Activated naive CD8-positive, alpha-beta T cell treated with anti-CD3 and anti-CD28 coated beads, Interleukin-2, amount 10 ng/mL, durations not matched to agents 7 days and 5 days (primary cell): Measurements from ENCODE around the gene KRTAP1-4. TPM values are rescaled to one million over a fixed set of nuclear protein-coding genes. Genes with fewer than 3 reads are reported as not detected.

Experiments
- ATAC-seq: fragments of 150-1000 bp; cut with Tn5 transposase; one replicate; pipeline ENCODE4 v1.10.0; 2021; ENCODE audit warnings: low read depth, moderate library complexity
- POLR2A ChIA-PET: fragments of 350-600 bp; sonication (Branson Sonifier 250); formaldehyde crosslinking; loops from one replicate; lab custom pipeline; 2021; ENCODE audit warnings: antibody characterized with exemption; lab: Charles Lee
- DNase-seq: peaks from one replicate; pipeline ENCODE4 v3.0.0; 2021
- H3K27ac Mint-ChIP-seq: one replicate; pipeline ENCODE4 v1.8.0; 2022; ENCODE audit warnings: mild to moderate bottlenecking, mixed read lengths
- H3K27me3 Mint-ChIP-seq: one replicate; pipeline ENCODE4 v1.8.0; 2022; ENCODE audit warnings: mild to moderate bottlenecking, moderate library complexity, mixed read lengths
- H3K36me3 Mint-ChIP-seq: one replicate; pipeline ENCODE4 v1.8.0; 2021; ENCODE audit warnings: mild to moderate bottlenecking, mixed read lengths
- H3K4me1 Mint-ChIP-seq: one replicate; pipeline ENCODE4 v1.8.0; 2021; ENCODE audit warnings: mixed read lengths
- H3K4me3 Mint-ChIP-seq: one replicate; pipeline ENCODE4 v1.8.0; 2022; ENCODE audit warnings: mild to moderate bottlenecking, moderate library complexity, mixed read lengths
- H3K9me3 Mint-ChIP-seq: one replicate; pipeline ENCODE4 v1.8.0; 2021; ENCODE audit warnings: mixed read lengths
- total RNA-seq, 2 experiments: library from RNA; stranded (reverse); gene quantifications; one replicate each; pipeline ENCODE4 v1.2.3, GENCODE V29; 2021

The KRTAP1-4 gene
- total RNA-seq, 2 experiments from 2014 or later, result not detected

- H3K27ac Mint-ChIP-seq, result no peak within 1 kb of the TSS
- H3K4me3 Mint-ChIP-seq, result no peak within 1 kb of the TSS
- no peaks in the 10 kb centered on the region for H3K4me1 Mint-ChIP-seq
- ATAC-seq (no peak), DNase-seq (no peak)
- POLR2A ChIA-PET, result no interaction called here
- no peaks in the 10 kb centered on the region for H3K36me3 Mint-ChIP-seq
- no peaks in the 10 kb centered on the region for H3K9me3 Mint-ChIP-seq
- peaks cover 19% of the 10 kb centered on the region for H3K27me3 Mint-ChIP-seq
Measured at GRCh38 chr17:40984226-40984625, 45.8 kb downstream of the KRTAP1-4 start, which contains the start of gene KRT40. Gene KRT40, minus strand, starts transcription at chr17:40984326. Its CDS starts 53 bp downstream, at chr17:40984273.

GRCh38 chr17:40981115-40981514 is 48.9 kb downstream of the KRTAP1-4 start:
- H3K9me3 Mint-ChIP-seq, result no peaks in the 10 kb centered on the region
- H3K27me3 Mint-ChIP-seq, result peaks cover 17% of the 10 kb centered on the region
- POLR2A ChIA-PET, result no interaction called here
- H3K27ac Mint-ChIP-seq, result no peak overlapping the region
- no peaks in the 10 kb centered on the region for H3K4me1 Mint-ChIP-seq
- no peak for ATAC-seq
- H3K4me3 Mint-ChIP-seq, result no peak overlapping the region
- H3K36me3 Mint-ChIP-seq, result no peaks in the 10 kb centered on the region
- no peak for DNase-seq

- no peaks in the 10 kb centered on the region for H3K9me3 Mint-ChIP-seq
- H3K36me3 Mint-ChIP-seq, result no peaks in the 10 kb centered on the region
- H3K27me3 Mint-ChIP-seq, result peaks cover 14% of the 10 kb centered on the region
- ATAC-seq, result no peak
- H3K4me3 Mint-ChIP-seq, result no peak overlapping the region
- H3K27ac Mint-ChIP-seq, result no peak overlapping the region
- no peaks in the 10 kb centered on the region for H3K4me1 Mint-ChIP-seq
- no peak for DNase-seq
- POLR2A ChIA-PET, result no interaction called here
Measured at GRCh38 chr17:40980596-40980995, 49.4 kb downstream of the KRTAP1-4 start.

- Mint-ChIP-seq H3K27ac (no peak overlapping the region), H3K9me3 (no peaks in the 10 kb centered on the region), H3K27me3 (peaks cover 14% of the 10 kb centered on the region), H3K4me1 (no peaks in the 10 kb centered on the region), H3K36me3 (no peaks in the 10 kb centered on the region), H3K4me3 (no peak overlapping the region)
- POLR2A ChIA-PET, result no interaction called here
- DNase-seq, result no peak
- no peak for ATAC-seq
Measured at GRCh38 chr17:40980117-40980516, 49.9 kb downstream of the KRTAP1-4 start.

Other genes with a start within 250 kb of the KRTAP1-4 start
- not detected for gene KRT27, start 247.6 kb downstream of the KRTAP1-4 start, total RNA-seq
- gene KRT28, start 230.2 kb downstream of the KRTAP1-4 start, total RNA-seq, result not detected
- gene KRT10, start 207.6 kb downstream of the KRTAP1-4 start, total RNA-seq, result 10 to 100 TPM; 25.7 to 28.6 TPM
- gene KRT12, start 163.0 kb downstream of the KRTAP1-4 start, total RNA-seq, result not detected
- not detected for gene KRT20, start 145.0 kb downstream of the KRTAP1-4 start, total RNA-seq
- not detected for gene KRT23, start 92.5 kb downstream of the KRTAP1-4 start, total RNA-seq
- not detected for gene KRT39, start 63.2 kb downstream of the KRTAP1-4 start, total RNA-seq
- gene KRT40, start 45.9 kb downstream of the KRTAP1-4 start, total RNA-seq, result not detected
- not detected for gene KRTAP3-3, start 36.0 kb downstream of the KRTAP1-4 start, total RNA-seq
- gene KRTAP3-2, start 30.3 kb downstream of the KRTAP1-4 start, total RNA-seq, result not detected
- gene KRTAP3-1, start 21.1 kb downstream of the KRTAP1-4 start, total RNA-seq, result not detected
- not detected for gene KRTAP1-5, start 3.0 kb downstream of the KRTAP1-4 start, total RNA-seq
- gene KRTAP1-3, start 4.7 kb upstream of the KRTAP1-4 start, total RNA-seq, result not detected
- gene KRTAP1-1, start 11.3 kb upstream of the KRTAP1-4 start, total RNA-seq, result not detected
- gene KRTAP2-1, start 17.1 kb upstream of the KRTAP1-4 start, total RNA-seq, result not detected
- gene KRTAP2-2, start 25.0 kb upstream of the KRTAP1-4 start, total RNA-seq, result not detected
- not detected for gene KRTAP2-3, start 29.9 kb upstream of the KRTAP1-4 start, total RNA-seq
- gene KRTAP2-4, start 35.7 kb upstream of the KRTAP1-4 start, total RNA-seq, result not detected
- gene KRTAP4-7, start 54.0 kb upstream of the KRTAP1-4 start, total RNA-seq, result not detected
- not detected for gene KRTAP4-8, start 67.9 kb upstream of the KRTAP1-4 start, total RNA-seq
- not detected for gene KRTAP4-16, start 72.0 kb upstream of the KRTAP1-4 start, total RNA-seq
- gene KRTAP4-9, start 75.2 kb upstream of the KRTAP1-4 start, total RNA-seq, result not detected
- gene KRTAP4-11, start 88.2 kb upstream of the KRTAP1-4 start, total RNA-seq, result not detected
- not detected for gene KRTAP4-12, start 94.0 kb upstream of the KRTAP1-4 start, total RNA-seq
- gene KRTAP4-6, start 110.3 kb upstream of the KRTAP1-4 start, total RNA-seq, result not detected
- gene KRTAP4-5, start 119.6 kb upstream of the KRTAP1-4 start, total RNA-seq, result not detected
- gene KRTAP4-4, start 130.6 kb upstream of the KRTAP1-4 start, total RNA-seq, result not detected
- not detected for gene KRTAP4-3, start 138.0 kb upstream of the KRTAP1-4 start, total RNA-seq
- gene KRTAP4-2, start 148.0 kb upstream of the KRTAP1-4 start, total RNA-seq, result not detected
- gene KRTAP4-1, start 154.7 kb upstream of the KRTAP1-4 start, total RNA-seq, result not detected
- not detected for gene KRTAP9-1, start 159.7 kb upstream of the KRTAP1-4 start, total RNA-seq
- gene KRTAP9-2, start 196.5 kb upstream of the KRTAP1-4 start, total RNA-seq, result not detected
- gene KRTAP9-3, start 202.3 kb upstream of the KRTAP1-4 start, total RNA-seq, result not detected
- gene KRTAP9-8, start 207.8 kb upstream of the KRTAP1-4 start, total RNA-seq, result not detected
- not detected for gene KRTAP9-4, start 219.5 kb upstream of the KRTAP1-4 start, total RNA-seq
- not detected for gene KRTAP9-9, start 225.2 kb upstream of the KRTAP1-4 start, total RNA-seq
- not detected for gene KRTAP9-6, start 235.2 kb upstream of the KRTAP1-4 start, total RNA-seq
- not detected for gene KRTAP9-7, start 245.5 kb upstream of the KRTAP1-4 start, total RNA-seq